Measurements from ENCODE around the gene PRPF40A.

Gene PRPF40A

DNA sequence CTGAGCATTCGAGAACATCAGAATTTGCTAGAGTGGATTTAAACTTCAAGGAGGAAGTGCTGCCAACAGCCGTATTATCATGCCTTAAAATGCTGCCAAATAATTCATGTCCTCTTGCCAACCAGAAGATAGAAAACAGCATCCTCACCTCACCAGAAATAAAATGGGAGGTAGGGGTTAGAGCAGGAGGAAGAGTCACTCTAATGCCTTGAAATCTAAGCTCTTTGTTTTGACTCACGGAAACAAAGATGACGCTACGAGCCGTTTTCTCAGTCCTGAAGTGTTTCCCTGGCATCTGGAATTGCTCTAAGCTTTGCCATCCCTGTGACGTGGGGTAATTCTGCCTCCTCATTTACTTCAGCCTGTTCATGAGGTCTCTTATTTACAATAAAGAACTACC, 97.1 kb downstream of the PRPF40A start:
- DNase-seq (ENCODE audit: low read depth), result no peak

DNA sequence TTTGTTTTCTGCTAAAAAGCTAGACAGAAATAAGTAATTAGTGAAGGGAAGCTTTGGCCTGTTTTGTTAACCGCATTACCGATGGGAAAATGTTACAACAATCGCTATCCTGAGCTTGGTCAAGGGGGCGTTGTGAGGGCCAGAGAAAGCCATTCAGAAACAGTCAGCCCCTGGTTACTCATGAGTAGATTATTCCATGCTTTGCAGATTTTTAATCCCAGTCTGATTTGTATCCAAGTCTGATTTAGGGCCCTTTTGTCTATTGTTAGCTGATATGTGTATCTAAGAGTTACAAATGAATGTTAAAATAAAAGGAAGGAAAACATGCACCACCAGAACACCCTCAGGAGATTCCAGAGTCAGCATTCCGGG, 99.1 kb downstream of the PRPF40A start:
- no peak for DNase-seq (ENCODE audit: low read depth)

DNA sequence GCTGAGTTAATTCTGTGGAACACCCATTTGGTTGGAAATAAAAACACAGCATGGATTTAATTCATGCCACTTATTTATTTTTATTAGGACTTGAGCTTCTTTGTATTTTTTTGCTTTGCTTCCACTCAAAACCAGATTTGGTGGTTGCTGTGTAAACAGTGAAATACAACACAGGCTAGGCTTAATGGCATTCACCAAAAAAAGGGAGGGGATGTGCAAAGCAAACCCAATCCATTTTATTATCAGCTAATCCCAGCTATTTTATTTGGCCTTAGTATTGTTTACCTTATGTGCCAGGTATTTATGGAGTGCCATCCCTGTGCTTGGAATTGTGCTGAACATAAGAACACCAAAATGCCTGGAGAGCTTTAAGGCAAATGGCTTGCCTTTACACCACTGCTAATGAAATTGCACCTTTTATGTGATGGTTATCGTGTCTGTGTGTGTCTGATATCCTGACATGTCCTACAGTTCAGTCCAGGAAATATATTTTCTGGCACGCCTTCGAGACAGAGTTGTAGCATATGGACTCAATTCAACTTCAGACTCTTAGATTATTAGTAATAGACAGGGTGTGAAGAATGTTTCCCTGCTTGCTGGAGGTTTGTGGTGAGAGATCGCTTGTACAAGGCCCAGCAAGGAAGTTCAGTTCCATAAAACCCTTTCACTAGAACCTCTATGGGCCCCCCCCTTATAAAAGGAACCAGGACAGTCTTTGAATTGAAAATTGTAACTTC, 99.6 kb downstream of the PRPF40A start:
- no peak for DNase-seq (ENCODE audit: low read depth)

DNA sequence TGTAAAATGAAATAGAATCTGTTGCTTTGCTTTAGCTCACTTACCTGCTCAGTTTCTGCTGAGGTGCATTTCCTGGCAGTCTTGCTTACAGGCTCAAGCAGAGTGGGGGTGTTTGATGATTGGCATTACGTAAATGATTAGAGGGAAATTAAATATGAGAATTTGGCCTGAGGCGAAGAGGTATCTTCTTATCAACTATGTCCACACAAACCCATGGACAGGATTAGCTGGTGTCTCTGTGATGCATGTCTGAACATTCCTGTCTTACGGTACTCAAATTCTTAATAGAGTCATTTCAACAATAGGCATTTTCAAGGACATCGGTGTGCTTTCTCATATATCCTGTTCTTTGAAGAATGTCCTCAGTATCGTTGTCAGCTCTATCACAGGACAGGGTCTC, 102.1 kb downstream of the PRPF40A start:
- no peak for DNase-seq (ENCODE audit: low read depth)

DNA sequence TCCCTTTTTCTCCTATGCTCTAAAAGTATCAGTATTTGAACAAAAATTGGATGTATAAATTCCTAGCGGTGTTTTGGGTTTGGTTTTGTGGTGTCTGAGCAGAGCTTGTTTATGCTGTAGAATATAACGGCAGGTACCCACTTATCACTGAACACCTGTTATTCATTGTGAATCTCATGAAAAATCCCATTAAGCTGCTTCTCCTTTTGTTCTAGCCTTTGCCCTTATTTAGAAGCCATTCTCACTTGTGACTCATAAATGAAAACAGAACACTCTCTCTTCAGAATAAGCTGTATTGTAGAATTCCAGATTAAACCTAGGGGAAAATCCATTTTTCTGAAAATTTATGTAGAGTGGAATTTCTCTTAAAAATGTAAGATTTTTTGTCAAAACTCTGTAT, 104.0 kb downstream of the PRPF40A start:
- DNase-seq (ENCODE audit: low read depth), result no peak

DNA sequence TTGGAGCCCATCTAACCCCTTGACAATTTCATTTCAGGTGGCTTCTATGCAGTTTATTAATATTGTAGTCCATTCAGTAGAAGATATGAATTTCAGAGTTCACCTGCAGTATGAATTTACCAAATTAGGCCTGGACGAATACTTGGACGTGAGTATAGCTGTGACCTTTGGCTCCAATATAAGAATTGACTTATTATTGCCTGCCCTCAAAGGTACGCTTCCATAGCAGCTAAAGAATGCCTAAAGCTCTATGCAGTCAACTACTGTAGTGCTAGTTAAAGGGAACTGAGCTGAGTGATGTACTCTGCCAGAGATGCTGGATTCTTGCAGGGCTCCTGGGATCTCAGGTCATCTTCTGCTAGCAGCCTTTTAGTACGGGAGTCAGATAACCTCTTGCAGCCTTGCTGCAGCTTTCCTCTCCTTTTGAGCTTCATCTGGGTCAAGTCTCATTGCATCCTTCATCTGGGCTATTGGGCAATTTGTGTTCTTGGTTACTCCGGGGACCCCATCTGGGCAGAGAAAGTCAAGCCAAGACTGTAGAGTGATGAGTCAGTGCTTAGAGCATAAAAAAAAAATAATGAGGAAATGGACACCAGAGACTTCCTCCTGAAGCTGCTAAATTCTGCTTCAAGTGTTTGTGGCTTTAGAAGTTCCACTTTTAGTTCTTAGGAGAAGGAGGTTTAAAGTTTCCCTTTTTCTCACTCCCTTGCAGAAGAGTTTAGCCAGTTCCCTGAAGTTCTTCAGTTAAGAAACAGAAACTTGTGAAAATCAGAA, 105.6 kb downstream of the PRPF40A start:
- DNase-seq (ENCODE audit: low read depth), result no peak

DNA sequence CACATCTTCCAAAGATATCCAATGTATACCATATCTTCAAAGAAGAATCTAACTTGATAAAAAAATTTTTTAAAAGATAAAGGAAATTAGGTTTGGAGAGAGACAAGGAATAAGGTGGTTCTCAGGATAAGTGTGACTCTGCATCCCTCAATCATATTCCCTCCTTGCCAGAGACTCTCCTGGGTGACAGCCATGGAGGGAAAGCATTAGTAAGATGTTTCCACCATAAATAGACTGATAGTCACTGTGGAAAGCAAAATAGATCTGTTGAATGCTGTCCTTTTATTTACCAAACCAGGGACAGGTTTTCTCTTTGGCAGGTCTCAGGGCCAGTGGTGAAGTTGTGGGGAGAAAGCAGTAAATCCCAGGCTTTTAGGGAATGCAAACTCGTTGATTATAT, 107.6 kb downstream of the PRPF40A start:
- no peak for DNase-seq (ENCODE audit: low read depth)

DNA sequence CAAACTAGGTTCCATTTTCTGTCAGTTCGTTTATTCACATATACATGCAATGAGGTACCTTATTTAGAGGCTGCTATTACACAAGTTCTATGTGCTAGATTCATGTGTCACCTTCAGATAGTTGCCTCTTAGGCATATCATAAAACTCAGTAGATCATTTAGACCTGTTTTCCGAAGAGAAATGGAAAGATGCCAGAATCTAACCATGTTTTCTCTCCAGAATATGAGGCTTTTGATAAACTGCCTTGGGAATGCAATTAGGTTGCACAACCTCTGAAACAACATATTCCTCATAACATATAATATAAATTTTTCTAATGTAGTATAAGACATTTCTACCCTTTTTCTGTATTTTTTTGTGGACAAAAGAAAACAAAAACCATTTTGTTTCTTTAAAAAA, 108.1 kb downstream of the PRPF40A start:
- DNase-seq (ENCODE audit: low read depth), result no peak

DNA sequence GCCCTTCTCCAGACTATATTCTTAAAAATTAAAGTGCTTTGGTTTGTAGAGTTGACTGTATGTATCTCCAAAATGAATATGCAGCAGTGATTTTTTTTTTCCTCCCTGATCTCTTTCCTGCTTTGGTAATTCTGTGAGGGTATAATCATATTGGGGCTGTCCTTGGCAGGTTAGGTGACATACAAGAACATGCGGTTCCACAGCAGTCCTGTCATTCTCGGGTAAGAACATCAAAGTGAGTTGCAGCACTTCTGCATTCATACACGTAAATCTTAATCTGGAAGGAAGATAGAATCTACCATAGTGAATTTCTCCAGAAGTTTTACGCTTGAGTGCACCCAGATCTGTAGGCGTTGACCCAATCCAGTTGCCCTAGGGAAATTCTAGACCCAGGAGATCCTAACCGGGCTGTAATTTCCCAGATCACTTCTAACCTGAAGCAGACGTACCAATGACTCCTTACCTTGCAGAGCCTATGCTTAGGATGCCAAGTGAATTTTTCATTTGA, 109.4 kb downstream of the PRPF40A start:
- DNase-seq (ENCODE audit: low read depth), result no peak

DNA sequence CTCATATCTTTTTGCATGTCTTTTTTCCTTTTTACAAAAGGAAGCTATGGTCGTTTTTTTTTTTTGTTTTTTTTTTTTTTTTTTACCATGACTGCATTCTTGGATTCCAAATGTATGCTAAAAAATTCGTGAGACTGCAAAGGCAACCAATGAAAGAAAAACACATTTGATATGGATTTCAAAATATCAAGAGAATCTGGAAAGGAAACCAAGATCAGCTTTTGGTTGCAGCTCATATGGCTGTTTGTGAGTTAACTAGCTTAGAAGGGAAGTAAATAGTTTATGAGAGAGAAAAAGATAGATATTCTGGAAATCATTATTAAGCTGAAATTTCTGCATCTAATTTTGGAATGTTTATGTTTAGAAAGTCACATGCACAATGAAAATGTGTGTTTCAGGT, 110.3 kb downstream of the PRPF40A start:
- no peak for DNase-seq (ENCODE audit: low read depth)

DNA sequence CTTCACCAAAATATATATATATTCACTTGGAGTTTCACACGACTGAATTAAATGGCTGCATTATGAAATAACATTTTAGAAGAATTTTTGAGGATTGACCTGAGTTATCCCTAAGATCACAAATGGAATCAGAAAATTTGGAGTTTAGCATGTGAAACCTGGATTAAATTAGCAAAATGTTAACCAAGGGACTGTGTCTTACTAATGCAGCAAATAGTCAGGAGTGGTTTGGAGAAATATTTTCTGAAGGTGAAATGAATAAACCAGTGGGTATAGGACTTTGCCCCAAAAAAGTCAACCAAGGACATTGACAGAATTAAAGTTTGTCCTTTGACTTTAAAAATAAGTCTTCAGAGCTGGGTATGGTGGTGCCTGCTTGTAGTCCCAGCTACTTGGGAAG, 111.2 kb downstream of the PRPF40A start:
- no peak for DNase-seq (ENCODE audit: low read depth)

DNA sequence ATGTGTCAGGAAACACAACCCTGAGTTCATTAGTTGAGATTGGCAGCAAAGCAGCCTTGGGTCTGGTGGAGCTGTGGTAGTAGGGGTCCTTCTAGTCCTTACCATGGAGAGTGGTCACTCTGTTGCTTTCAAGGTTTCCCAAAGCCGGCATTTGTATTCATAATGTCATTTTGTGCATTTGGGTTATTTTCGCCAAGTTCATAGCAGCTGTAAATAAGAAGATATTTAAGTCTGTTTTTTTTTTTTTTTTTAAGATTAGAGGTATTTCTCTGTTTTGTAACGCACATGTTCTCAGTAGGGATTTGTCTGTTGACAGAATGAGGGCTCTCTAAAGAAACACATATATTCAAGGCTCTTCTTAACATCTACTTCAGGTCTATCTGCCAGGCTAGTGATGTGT, 114.1 kb downstream of the PRPF40A start:
- DNase-seq (ENCODE audit: low read depth), result no peak

DNA sequence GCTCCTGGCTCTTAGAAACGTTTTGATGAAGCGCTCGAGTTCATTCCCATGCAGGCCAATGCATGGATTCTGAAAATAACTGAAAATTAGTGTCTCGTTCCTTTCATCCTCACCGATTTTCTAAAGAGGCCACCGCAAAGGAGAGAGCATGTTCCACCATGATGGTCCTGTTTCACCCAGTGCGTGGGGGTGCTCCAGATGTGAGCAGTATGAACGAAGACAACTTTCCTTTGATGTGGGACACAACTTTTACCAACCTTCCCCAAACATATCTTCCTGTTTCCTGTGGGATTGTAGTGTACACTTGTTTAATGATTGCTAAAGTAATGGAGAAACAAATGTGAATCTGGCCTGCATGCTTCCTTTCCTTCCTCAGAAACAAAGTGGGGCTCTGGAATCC, 114.5 kb downstream of the PRPF40A start:
- no peak for DNase-seq (ENCODE audit: low read depth)
